GM20000 (cell line): ENCODE results near the gene MAP1LC3A.

ENCODE experiments used
- DNase-seq: peaks from one replicate; pipeline ENCODE4 v3.0.0; 2012; ENCODE audit warnings: low spot score
- TF ChIP-seq, protein P1 (sequence below): IDR thresholded peaks from 2 replicates; pipeline ENCODE4 v1.5.1; 2012; ENCODE audit warnings: mild to moderate bottlenecking, control low read depth; ENCODE audit errors: extremely low read depth, missing control alignments

MAP1LC3A gene

DNA sequence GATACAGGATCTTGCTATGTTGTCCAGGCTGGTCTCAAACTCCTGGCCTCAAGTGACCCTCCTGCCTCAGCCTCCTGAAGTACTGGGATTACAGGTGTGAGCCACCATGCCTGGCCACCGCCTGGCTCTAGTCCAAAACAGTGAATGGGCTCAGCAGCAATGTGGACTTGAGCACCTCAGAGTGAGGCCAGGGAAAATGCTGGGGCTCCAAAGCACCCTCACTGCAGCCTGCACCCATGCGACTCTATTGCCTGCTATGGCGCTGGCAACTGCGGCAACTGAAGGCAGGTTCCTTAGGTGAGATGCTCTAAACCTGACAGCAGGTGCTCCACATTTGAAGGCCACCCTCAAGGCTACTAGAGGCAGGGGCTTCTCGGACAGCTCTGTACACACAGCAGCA is 26.5 kb downstream of the MAP1LC3A start:
- TF ChIP-seq, protein P1, sequence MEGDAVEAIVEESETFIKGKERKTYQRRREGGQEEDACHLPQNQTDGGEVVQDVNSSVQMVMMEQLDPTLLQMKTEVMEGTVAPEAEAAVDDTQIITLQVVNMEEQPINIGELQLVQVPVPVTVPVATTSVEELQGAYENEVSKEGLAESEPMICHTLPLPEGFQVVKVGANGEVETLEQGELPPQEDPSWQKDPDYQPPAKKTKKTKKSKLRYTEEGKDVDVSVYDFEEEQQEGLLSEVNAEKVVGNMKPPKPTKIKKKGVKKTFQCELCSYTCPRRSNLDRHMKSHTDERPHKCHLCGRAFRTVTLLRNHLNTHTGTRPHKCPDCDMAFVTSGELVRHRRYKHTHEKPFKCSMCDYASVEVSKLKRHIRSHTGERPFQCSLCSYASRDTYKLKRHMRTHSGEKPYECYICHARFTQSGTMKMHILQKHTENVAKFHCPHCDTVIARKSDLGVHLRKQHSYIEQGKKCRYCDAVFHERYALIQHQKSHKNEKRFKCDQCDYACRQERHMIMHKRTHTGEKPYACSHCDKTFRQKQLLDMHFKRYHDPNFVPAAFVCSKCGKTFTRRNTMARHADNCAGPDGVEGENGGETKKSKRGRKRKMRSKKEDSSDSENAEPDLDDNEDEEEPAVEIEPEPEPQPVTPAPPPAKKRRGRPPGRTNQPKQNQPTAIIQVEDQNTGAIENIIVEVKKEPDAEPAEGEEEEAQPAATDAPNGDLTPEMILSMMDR, result no peak
- DNase-seq, result no peak

DNA sequence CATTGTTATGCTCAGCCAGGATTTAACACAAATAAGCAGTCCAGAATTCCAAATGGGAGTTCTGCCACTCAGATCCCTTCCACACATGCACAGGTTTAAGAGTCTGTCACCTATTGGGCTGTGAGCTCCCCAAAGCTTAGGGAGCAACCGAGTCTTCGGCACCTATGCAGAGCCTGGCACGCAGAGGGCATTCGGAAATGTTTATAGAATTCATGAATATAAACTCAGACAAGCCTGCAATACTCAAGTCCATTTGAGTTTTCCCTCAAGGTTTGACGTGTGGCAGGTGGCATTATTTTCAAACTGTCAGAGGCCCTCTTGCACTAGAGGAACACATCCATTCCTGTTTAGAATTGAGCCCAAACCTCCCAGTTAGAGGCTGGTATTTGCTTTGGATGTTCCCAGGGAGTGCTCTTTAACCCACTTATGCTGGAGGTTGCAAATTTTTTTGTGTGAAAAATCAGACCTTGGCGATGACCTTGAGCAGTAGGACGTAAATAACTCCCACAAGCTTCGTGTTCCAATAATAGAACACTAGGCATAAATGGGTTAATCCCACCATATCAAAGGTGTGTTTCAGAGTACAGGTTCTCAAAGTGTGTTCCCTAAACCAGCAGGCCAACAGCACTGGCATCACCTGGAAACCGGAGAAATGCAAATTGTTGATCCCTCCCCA is 28.1 kb downstream of the MAP1LC3A start:
- TF ChIP-seq, protein P1, result no peak
- DNase-seq, result no peak

DNA sequence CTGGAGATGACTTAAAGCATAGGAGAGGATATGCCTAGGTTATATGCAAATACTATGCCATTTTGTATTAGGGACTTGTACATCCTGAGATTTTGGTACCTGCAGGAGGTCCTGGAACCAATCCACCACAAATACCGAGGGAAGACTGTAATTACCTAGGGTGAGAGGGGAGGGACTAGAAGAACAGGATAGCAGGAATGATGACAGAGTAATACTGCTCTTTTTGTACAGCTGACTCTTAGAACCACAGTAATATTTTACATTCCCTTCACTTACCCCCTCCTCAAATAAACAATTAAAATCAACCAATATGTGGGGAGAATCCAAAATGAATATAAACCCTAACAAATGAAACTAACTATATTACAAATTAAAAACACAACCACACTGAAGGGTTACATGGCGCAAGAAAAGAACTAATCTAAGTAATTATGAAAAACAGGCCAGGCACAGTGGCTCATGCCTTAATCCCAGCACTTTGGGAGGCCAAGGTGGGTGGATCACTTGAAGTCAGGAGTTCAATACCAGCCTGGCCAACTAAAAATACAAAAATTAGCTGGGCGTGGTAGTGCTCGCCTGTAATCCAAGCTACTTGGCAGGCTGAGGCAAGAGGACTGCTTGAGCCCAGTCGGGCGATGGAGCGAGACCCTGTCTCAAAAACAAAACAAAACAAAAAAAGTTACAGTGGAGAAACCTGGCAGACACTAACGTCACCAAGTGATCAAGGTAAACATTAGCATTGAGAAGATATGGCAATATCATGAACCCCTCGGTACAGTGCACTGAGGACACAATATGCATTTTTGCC is 37.1 kb downstream of the MAP1LC3A start:
- no peak for DNase-seq
- TF ChIP-seq, protein P1, result no peak

DNA sequence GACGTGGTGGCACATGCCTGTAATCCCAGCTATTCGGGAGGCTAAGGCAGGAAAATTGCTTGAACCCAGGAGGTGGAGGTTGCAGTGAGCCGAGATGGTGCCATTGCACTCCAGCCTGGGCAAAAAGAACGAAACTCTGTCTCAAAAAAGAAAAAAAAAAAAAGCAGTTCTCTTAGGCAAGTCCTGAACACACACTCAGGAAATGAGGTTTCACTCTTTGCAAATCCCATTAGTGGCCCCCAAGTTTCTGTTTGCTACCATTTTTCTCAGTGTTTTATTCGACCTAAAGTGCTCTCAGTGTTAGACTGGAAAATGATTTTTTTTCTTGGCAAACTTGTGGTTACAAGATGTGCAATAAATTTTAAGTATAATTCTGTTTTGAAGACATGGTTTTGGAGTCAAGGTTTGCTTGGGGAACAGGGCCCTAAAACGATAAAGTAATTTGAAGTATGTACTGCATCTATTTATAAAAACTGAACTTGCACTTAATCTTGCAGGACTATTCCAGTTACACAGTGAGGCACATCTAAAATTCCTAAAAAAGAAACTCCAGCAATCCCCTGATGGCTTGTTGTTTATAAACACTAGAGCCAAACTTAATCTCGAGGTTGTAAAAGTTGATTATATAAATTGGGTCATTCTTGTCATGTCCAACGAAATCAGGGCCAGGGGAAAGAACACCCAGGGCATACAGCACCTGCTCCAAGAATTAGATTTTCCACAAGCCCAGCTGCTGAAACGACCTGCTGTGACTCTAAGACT is 42.6 kb downstream of the MAP1LC3A start:
- DNase-seq, result no peak
- TF ChIP-seq, protein P1, result no peak

DNA sequence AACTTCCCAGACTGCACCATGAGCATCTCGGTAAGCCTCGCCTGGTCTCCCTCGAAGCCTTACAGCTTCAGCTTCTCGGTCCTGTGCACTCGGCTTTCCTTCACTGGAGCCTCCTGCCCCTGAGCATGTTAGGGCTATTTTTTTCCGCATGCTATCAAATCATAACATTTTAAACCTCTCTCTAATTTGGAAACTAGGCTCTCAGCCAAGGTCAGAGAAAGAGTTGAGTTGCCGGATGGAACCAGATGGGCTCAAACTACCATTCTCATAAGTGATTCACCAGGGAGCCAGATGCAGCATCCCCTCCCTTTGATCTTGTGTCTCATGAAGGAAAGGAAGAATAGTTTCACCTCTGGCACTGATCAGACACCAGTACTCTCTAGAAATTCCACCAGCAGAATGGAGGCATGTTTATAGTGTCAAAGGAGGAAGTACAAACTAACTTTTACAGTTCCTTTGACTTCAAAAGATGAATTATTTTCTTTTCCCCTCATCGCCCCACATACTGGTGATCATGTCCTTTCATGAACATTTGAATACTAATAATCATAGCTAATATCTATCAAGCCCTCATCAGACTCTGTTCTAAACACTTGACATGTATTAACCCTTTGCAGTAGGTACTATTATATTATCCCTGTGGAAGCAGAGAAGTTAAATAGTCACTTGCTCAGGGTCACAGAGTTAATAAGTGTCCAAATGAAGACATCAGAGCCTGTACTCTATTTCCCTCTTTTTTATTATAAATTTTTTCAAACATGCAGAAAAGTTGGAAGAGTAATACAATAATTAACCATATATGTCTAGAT is 46.7 kb downstream of the MAP1LC3A start:
- TF ChIP-seq, protein P1, result no peak

DNA sequence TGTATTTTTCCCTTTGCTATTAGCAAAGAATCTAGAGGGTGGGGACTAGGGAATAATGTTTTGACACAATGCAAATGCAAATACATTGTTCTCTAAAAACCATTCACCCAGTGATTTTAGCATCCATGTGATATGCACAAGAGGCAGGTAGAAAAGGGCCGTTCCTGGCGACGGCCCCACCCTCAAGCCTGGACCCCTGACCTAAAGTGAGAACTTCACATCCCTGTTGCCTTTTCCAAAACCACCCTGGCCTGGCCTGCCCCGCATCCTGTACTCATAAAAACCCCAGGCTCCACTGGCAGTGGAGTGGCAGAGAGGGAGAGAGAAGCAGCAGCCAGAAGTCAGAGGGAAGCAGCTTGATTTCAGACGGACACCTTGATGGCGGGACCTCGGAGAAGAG is 48.5 kb downstream of the MAP1LC3A start:
- TF ChIP-seq, protein P1, result no peak
- no peak for DNase-seq

More for the DNA sequence above, 46.7 kb downstream of the MAP1LC3A start:
- DNase-seq, result no peak
